GM21576 (cell line): ENCODE data around the gene NFE2L1.

Experiments used
- ATAC-seq: cut with Tn5 transposase; IDR thresholded peaks from one replicate; pipeline ENCODE4 v1.9.1; 2021; ENCODE audit warnings: mild to moderate bottlenecking, moderate library complexity; ENCODE audit not compliant: unreplicated experiment

The NFE2L1 gene

GRCh38 chr17:48107137-48108055 is 59.2 kb downstream of the NFE2L1 start, which contains the start of gene SNX11:
Gene SNX11 (plus strand): TSS chr17:48107766. CDS start chr17:48112044, 4,278 bp downstream.
- ATAC-seq: peak; percentile 73

GRCh38 chr17:48110761-48111160 is 62.6 kb downstream of the NFE2L1 start:
- ATAC-seq: no peak
